Liver (tissue), 3 donors: ENCODE measurements around the gene DOCK2.

Source experiments
- CTCF ChIP-seq: fragments of 150-350 bp; IDR thresholded peaks from 2 replicates; pipeline ENCODE4 v1.5.1; 2017; ENCODE audit warnings: improper control_type of control experiment, low read depth, low read length; ENCODE audit not compliant: missing input control
- EGR1 ChIP-seq, 2 donors: IDR thresholded peaks; 2 replicates each; pipeline ENCODE4 v1.6.1; 2016 to 2018; ENCODE audit warnings: antibody characterized with exemption in 2 of 2, low read depth in 2 of 2
- FOXA2 ChIP-seq: IDR thresholded peaks from 2 replicates; pipeline ENCODE4 v1.6.1; 2016; ENCODE audit warnings: antibody characterized with exemption
- GABPA ChIP-seq, 2 donors: IDR thresholded peaks in 1 of 2; conservative IDR thresholded peaks in 1 of 2; 2 replicates each; pipeline ENCODE4 v1.6.1; 2016; ENCODE audit warnings: antibody characterized with exemption in 2 of 2, mild to moderate bottlenecking in 1 of 2, moderate library complexity in 1 of 2
- HNF4A ChIP-seq, 2 donors: conservative IDR thresholded peaks; 2 replicates each; pipeline ENCODE4 v1.6.1; 2016; ENCODE audit warnings: antibody characterized with exemption in 2 of 2, mild to moderate bottlenecking in 2 of 2
- JUND ChIP-seq, 2 donors: IDR thresholded peaks; 2 replicates each; pipeline ENCODE4 v1.6.1; 2016; ENCODE audit warnings: antibody characterized with exemption in 2 of 2
- RAD21 ChIP-seq, 2 donors: IDR thresholded peaks; 2 replicates each; pipeline ENCODE4 v1.6.1; 2016; ENCODE audit warnings: antibody characterized with exemption in 2 of 2, mild to moderate bottlenecking in 2 of 2
- RXRA ChIP-seq, 2 donors: IDR thresholded peaks; 2 replicates each; pipeline ENCODE4 v1.6.1; 2017 to 2018; ENCODE audit warnings: antibody characterized with exemption in 2 of 2, mild to moderate bottlenecking in 1 of 2
- SP1 ChIP-seq: IDR thresholded peaks from 2 replicates; pipeline ENCODE4 v1.6.1; 2018; ENCODE audit warnings: antibody characterized with exemption, mild to moderate bottlenecking
- TAF1 ChIP-seq: conservative IDR thresholded peaks from 2 replicates; pipeline ENCODE4 v1.6.1; 2016; ENCODE audit warnings: antibody characterized with exemption, mild to moderate bottlenecking
- YY1 ChIP-seq: IDR thresholded peaks from 2 replicates; pipeline ENCODE4 v1.6.1; 2016; ENCODE audit warnings: antibody characterized with exemption, mild to moderate bottlenecking
- TF ChIP-seq, protein P1 (sequence below): IDR thresholded peaks from 2 replicates; pipeline ENCODE4 v1.6.1; 2016; ENCODE audit warnings: antibody characterized with exemption, mild to moderate bottlenecking
- TF ChIP-seq, protein P2 (sequence below): IDR thresholded peaks from 2 replicates; pipeline ENCODE4 v1.6.1; 2016; ENCODE audit warnings: antibody characterized with exemption
- TF ChIP-seq, protein P3 (sequence below): IDR thresholded peaks from 2 replicates; pipeline ENCODE4 v1.6.1; 2016; ENCODE audit warnings: antibody characterized with exemption
- donor health status: healthy.
- donor health status: healthy.

DNA sequence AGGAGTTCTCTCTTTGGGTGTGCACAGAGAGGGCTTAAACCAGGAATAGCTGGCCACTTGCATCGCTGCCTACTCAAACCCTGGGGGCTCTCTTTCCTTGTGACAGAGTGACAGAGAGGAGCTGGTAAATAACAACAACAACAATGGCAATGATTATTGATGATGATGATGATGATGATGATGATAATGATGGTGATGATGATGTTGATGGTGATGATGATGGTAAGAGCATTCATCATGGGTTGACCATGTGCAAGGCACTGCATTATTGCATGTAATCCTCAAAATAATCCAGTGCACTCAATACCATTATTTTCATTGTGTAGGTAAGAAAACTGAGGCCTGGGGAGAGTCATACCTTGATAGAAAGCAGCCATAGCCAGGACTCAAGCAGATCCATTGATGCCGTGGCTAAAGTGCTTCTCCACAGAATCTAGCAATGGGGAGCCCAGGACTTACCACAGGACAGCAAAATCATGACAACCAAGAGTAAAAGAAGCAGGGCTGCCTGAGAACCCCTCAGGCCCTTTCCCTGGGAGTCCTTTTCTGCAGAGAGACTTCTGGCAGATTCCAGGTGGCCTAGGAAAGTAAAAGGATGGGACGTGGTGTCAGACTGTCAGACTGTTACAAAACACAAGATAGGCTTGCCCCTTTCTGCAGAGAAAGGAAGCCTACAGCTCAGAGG, 473.5 kb downstream of the DOCK2 start:
- TF ChIP-seq CTCF (no peak), RXRA (IDR thresholded peaks at IDR 0.05) (no peak), GABPA (IDR thresholded peaks at IDR 0.05 in 1 of 2, conservative IDR thresholded peaks at IDR 0.05 in 1 of 2) (no peak), EGR1 (IDR thresholded peaks at IDR 0.05; ENCODE audit: low read depth in 2 of 2) (no peak), SP1 (no peak), JUND (IDR thresholded peaks at IDR 0.05) (no peak), FOXA2 (no peak), YY1 (no peak), TAF1 (no peak), RAD21 (IDR thresholded peaks at IDR 0.05) (no peak), HNF4A (conservative IDR thresholded peaks at IDR 0.05) (no peak)
- TF ChIP-seq, protein P1, sequence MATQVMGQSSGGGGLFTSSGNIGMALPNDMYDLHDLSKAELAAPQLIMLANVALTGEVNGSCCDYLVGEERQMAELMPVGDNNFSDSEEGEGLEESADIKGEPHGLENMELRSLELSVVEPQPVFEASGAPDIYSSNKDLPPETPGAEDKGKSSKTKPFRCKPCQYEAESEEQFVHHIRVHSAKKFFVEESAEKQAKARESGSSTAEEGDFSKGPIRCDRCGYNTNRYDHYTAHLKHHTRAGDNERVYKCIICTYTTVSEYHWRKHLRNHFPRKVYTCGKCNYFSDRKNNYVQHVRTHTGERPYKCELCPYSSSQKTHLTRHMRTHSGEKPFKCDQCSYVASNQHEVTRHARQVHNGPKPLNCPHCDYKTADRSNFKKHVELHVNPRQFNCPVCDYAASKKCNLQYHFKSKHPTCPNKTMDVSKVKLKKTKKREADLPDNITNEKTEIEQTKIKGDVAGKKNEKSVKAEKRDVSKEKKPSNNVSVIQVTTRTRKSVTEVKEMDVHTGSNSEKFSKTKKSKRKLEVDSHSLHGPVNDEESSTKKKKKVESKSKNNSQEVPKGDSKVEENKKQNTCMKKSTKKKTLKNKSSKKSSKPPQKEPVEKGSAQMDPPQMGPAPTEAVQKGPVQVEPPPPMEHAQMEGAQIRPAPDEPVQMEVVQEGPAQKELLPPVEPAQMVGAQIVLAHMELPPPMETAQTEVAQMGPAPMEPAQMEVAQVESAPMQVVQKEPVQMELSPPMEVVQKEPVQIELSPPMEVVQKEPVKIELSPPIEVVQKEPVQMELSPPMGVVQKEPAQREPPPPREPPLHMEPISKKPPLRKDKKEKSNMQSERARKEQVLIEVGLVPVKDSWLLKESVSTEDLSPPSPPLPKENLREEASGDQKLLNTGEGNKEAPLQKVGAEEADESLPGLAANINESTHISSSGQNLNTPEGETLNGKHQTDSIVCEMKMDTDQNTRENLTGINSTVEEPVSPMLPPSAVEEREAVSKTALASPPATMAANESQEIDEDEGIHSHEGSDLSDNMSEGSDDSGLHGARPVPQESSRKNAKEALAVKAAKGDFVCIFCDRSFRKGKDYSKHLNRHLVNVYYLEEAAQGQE: no peak
- TF ChIP-seq, protein P2, sequence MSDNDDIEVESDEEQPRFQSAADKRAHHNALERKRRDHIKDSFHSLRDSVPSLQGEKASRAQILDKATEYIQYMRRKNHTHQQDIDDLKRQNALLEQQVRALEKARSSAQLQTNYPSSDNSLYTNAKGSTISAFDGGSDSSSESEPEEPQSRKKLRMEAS: no peak
- TF ChIP-seq, protein P3, sequence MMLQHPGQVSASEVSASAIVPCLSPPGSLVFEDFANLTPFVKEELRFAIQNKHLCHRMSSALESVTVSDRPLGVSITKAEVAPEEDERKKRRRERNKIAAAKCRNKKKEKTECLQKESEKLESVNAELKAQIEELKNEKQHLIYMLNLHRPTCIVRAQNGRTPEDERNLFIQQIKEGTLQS: no peak
